Activated CD4-positive, alpha-beta T cell treated with anti-CD3 and anti-CD28 coated beads, Interleukin-2, amount 10 ng/mL, durations not matched to agents 24 days and 14 days (primary cell): Measurements from ENCODE around the gene NFIB. TPM values are rescaled to one million over a fixed set of nuclear protein-coding genes. Genes with fewer than 3 reads are reported as not detected.
A peak's percentile ranks its signal among the peaks of the same experiment; 100 is the strongest.

Source experiments
- DNase-seq: peaks from one replicate; pipeline ENCODE4 v3.0.0; 2022
- H3K27ac Mint-ChIP-seq: one replicate; pipeline ENCODE4 v1.8.0; 2022; ENCODE audit warnings: mild to moderate bottlenecking, mixed read lengths
- H3K27me3 Mint-ChIP-seq: one replicate; pipeline ENCODE4 v1.8.0; 2022; ENCODE audit warnings: mixed read lengths
- H3K36me3 Mint-ChIP-seq: one replicate; pipeline ENCODE4 v1.8.0; 2022; ENCODE audit warnings: low read depth, mild to moderate bottlenecking, mixed read lengths
- H3K4me1 Mint-ChIP-seq: one replicate; pipeline ENCODE4 v1.8.0; 2021; ENCODE audit warnings: mixed read lengths
- H3K4me3 Mint-ChIP-seq: one replicate; pipeline ENCODE4 v1.8.0; 2022; ENCODE audit warnings: mild to moderate bottlenecking, moderate library complexity, mixed read lengths
- H3K9me3 Mint-ChIP-seq: one replicate; pipeline ENCODE4 v1.8.0; 2021; ENCODE audit warnings: mixed read lengths
- intact Hi-C: fragments of 100-400 bp; cut with micrococcal nuclease; formaldehyde crosslinking; loops from one replicate; pipeline ENCODE4 v1.15.1; 2023
- total RNA-seq: library from RNA; stranded (reverse); gene quantifications from 2 replicates; pipeline ENCODE4 v1.2.3, GENCODE V29; 2022

NFIB gene
- total RNA-seq, 1 donor from 2014 or later: not detected

DNA sequence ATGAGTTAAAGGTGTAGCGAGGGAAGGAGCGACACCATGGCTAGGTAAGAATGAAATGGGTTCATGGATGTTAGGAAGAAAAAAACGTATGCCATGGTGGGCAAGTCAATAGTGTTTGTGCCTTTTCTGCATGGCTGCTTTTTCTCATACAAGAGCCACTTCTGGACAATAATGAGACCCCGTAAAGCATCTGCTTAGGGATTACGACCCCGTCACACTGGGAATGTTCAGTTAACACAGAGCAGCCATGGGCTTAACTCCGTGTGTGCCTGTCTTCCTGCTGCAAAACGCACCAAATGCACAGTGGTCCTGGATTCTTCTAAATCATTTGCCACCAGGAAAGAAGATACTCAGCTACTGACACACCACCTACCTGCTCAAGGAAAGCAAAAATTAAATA is 81.8 kb downstream of the NFIB start:
- H3K27ac Mint-ChIP-seq: no peak overlapping the region
- intact Hi-C loops: no loop called here
- peak; percentile 7 for DNase-seq
- H3K4me3 Mint-ChIP-seq: no peak overlapping the region
- H3K9me3 Mint-ChIP-seq: no peaks in the 10 kb centered on the region
- H3K27me3 Mint-ChIP-seq: no peaks in the 10 kb centered on the region
- no peaks in the 10 kb centered on the region for H3K36me3 Mint-ChIP-seq
- no peaks in the 10 kb centered on the region for H3K4me1 Mint-ChIP-seq

DNA sequence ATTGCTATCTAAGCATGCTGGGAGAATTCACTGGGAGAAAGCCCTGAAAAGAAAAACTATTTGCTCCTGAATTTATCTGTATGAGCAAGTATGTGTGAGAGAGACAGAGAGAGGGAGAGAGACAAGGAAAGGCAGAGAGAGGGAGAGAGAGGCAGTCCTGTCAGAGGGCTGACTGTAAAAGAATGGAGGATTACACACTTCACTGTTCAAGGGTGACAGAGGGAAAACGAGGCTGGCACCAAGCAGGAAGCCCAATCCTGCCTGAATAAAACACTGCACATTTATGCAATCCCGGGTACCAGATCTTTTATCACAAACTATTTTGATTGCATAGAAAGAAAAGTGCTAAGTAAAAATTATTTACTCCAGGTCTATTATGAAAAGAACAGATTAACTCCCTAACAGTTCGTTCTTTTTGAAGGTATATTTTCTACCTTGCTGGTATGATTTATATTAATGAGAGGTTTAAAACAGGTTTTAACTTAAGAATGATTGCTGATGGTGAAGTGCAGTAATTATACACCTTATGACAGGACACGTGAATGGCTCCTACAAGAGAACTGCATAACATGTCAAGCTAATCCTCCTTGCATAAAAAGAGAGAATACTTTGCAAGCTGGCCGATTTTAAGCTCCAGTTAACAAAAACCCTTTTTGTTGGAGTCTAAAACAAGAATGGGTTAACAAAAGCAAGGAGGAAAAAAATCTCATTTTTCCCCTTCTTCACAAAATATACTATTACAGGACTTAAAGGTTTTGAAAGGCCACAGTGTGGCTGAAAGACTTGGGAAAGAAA is 82.5 kb downstream of the NFIB start:
- intact Hi-C loops: no loop called here

DNA sequence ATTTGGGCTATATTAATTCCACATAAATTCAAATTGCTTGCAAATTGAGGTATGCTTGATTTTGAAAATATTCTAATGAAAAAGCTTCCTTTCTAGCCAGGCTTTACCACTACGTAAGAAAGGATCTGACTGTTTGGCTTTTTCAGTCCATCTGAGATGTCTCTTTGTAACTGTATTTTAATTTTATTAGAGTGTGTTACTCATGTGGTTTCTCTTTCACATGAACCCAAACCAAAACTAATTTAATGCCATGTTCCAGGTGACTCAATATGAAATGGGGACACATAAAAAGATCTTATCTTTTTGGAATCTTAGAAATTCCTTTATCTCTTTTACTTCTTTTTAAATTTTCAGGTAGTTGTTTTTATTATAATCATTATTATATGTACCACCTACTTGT is 85.3 kb downstream of the NFIB start:
- no peaks in the 10 kb centered on the region for H3K36me3 Mint-ChIP-seq
- H3K4me3 Mint-ChIP-seq: no peak overlapping the region
- no peak for DNase-seq
- no peaks in the 10 kb centered on the region for H3K9me3 Mint-ChIP-seq
- H3K4me1 Mint-ChIP-seq: no peaks in the 10 kb centered on the region
- H3K27me3 Mint-ChIP-seq: no peaks in the 10 kb centered on the region
- H3K27ac Mint-ChIP-seq: no peak overlapping the region
- intact Hi-C loops: no loop called here

More for the DNA sequence above, 82.5 kb downstream of the NFIB start:
- Mint-ChIP-seq H3K36me3 (no peaks in the 10 kb centered on the region), H3K27me3 (no peaks in the 10 kb centered on the region), H3K4me3 (no peak overlapping the region), H3K9me3 (no peaks in the 10 kb centered on the region), H3K27ac (no peak overlapping the region), H3K4me1 (no peaks in the 10 kb centered on the region)
- DNase-seq: peak; percentile 24

DNA sequence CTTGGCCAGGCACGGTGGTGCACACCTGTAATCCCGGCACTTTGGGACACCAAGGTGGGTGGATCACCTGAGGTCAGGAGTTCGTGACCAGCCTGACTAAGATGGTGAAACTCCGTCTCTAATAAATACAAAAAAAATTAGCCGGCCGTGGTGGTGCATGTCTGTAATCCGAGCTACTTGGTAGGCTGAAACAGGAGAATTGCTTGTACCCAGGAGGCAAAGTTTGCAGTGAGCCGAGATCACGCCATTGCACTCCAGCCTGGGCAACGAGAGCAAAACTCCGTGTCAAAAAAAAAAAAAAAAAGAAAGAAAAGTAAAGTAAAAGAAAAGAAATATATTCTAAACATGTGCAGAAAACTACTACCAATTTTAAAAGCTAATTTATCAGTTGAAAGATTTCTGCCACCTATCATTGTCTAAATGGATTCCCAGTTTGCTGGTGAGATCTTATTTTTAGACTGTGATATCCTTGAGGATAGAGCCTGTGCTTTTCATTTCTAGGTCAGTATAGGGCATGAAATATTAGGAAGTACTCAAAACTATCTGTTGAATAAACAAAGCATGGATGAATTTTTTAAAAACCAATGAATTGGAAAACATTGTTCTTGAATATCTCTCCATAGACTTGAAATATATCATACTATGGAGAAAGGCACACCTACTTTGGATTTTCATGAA is 86.9 kb downstream of the NFIB start:
- Mint-ChIP-seq H3K27ac (no peak overlapping the region), H3K4me3 (no peak overlapping the region), H3K9me3 (no peaks in the 10 kb centered on the region), H3K4me1 (no peaks in the 10 kb centered on the region), H3K36me3 (no peaks in the 10 kb centered on the region), H3K27me3 (no peaks in the 10 kb centered on the region)
- intact Hi-C loops: no loop called here
- DNase-seq: no peak

DNA sequence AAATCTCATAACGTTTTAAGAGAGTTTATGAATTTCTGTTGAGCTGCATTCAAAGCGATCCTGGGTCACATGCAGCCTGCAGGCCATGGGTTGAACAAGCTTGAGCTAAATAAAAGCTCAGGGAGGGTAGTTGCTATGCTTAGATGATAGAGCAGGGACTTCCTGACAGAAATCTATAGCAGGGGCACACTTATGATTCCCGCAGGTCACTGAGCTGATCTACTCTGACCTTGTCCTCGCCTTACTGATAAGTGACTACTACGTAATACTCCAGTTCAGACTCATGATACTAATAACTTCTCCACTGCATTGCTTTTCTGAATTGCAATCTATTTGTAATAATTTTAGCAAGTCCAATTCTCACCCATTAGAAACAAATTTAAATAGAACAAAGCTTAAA is 90.9 kb downstream of the NFIB start:
- Mint-ChIP-seq H3K4me1 (no peaks in the 10 kb centered on the region), H3K9me3 (no peaks in the 10 kb centered on the region), H3K36me3 (no peaks in the 10 kb centered on the region), H3K4me3 (no peak overlapping the region), H3K27ac (no peak overlapping the region), H3K27me3 (no peaks in the 10 kb centered on the region)
- no peak for DNase-seq
- intact Hi-C loops: no loop called here

DNA sequence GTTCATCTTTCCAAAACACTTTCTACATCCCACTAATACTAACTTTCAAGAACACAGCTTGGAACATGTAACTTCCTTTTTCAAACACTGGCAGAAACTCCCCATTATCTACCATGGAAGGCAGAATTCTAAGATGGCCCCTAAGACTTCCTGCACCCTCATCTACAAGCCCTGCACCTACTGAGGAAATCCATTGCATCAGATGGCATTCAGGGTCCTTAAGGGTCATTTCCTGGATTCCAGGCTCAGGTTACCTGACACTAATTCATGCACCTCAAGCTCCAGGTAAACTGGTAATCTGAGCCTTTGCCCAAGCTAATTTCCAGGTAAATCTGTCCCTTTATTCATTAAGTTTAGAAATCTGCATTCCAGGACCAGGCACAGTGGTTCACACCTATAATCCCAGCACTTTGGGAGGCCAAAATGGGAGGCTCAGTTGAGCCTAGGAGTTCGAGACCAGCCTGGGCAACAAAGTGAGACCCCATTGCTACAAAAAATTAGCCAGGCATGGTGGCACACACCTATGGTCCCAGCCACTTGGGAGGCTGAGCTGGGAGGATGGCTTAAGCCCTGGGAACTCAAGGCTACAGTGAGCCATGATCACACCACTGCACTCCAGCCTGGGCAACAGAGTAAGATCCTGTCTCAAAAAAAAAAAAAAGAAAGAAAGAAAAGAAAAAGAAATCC is 91.6 kb downstream of the NFIB start:
- intact Hi-C loops: no loop called here
- Mint-ChIP-seq H3K36me3 (no peaks in the 10 kb centered on the region), H3K9me3 (no peaks in the 10 kb centered on the region), H3K4me1 (no peaks in the 10 kb centered on the region), H3K27ac (no peak overlapping the region), H3K4me3 (no peak overlapping the region), H3K27me3 (no peaks in the 10 kb centered on the region)
- DNase-seq: no peak

DNA sequence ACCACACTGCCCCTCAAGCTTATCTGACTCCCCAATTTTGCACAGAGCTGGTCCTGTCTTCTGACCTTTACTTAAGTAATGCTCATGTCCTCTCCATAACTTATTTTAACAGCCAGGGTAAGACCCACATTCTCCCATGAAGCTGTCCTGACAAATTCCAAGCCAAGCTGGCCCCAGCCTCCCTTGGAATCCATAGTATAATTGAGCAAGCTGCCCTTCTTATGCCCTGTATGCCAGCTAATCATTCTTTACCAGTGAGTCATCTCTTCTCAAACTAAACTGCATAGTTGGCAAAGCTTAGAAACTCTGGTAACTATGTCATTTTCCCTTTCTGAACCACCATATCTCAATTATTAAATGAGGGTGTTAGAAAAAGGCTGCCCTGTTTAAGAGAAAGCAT is 92.4 kb downstream of the NFIB start:
- no peak for DNase-seq
- intact Hi-C loops: no loop called here
- Mint-ChIP-seq H3K4me3 (no peak overlapping the region), H3K27me3 (no peaks in the 10 kb centered on the region), H3K4me1 (no peaks in the 10 kb centered on the region), H3K36me3 (no peaks in the 10 kb centered on the region), H3K27ac (no peak overlapping the region), H3K9me3 (no peaks in the 10 kb centered on the region)

DNA sequence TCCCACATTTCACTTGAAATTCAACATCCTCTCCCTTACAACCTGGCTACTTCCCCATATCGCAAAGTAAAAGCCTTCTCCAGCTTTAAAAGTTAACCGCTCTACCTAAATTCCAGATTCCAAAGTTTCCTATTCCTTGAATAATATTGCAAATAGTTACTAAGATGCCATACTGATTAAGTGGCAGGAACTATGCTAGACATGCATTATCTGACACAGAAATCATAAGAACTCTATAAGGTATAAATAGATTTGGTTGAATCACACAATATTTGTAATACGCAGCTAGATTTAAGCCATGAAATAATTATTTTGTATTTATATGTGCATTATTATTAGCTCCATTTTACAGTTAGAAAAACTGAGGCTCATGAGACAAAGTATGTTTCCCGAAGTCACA is 92.8 kb downstream of the NFIB start:
- no peak overlapping the region for H3K27ac Mint-ChIP-seq
- intact Hi-C loops: no loop called here

DNA sequence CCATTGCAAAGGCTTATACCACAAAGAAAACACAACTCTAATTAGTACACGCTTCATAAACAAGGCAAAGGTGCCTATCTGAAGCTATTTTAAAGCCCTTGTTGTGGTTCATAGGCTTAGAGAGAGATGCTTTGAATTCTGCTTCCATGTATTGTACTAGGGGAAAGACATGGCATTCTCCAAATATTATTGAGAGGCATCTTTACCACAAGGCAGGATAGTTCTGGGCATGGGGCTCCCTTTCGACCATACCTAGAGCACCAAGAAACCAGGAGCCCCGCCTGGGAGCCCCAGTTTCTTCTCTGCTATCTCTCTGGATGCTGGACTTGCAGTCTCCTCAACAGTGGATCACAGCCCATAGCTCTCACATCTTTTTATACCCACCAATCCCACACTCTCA is 93.7 kb downstream of the NFIB start:
- no peak for DNase-seq
- H3K36me3 Mint-ChIP-seq: no peaks in the 10 kb centered on the region
- H3K4me1 Mint-ChIP-seq: no peaks in the 10 kb centered on the region
- intact Hi-C loops: no loop called here
- no peaks in the 10 kb centered on the region for H3K27me3 Mint-ChIP-seq
- no peak overlapping the region for H3K4me3 Mint-ChIP-seq
- no peaks in the 10 kb centered on the region for H3K9me3 Mint-ChIP-seq
- no peak overlapping the region for H3K27ac Mint-ChIP-seq

More for the DNA sequence above, 92.8 kb downstream of the NFIB start:
- no peak for DNase-seq
- Mint-ChIP-seq H3K36me3 (no peaks in the 10 kb centered on the region), H3K9me3 (no peaks in the 10 kb centered on the region), H3K27me3 (no peaks in the 10 kb centered on the region), H3K4me3 (no peak overlapping the region), H3K4me1 (no peaks in the 10 kb centered on the region)

DNA sequence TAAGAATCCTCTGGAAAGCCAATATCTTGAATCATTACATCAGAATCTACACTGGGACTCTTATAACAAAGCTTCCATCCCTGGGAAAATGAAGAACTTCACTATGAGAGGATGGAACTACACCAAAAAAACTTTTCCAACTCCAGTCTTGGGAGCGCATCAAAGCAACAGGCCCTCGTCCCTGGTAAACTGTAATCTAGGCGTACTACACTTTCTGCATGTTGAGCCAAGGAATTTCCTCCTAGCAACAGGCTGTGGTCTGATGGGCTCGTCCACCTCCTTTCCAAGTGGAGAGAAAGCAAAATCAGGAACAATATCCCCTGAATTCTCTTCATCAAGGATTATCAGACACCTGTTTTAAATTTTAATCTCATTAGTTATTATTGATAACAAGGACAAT is 94.1 kb downstream of the NFIB start:
- Mint-ChIP-seq H3K27ac (no peak overlapping the region), H3K36me3 (no peaks in the 10 kb centered on the region), H3K4me3 (no peak overlapping the region), H3K4me1 (no peaks in the 10 kb centered on the region), H3K9me3 (no peaks in the 10 kb centered on the region), H3K27me3 (no peaks in the 10 kb centered on the region)
- intact Hi-C loops: no loop called here
- no peak for DNase-seq

DNA sequence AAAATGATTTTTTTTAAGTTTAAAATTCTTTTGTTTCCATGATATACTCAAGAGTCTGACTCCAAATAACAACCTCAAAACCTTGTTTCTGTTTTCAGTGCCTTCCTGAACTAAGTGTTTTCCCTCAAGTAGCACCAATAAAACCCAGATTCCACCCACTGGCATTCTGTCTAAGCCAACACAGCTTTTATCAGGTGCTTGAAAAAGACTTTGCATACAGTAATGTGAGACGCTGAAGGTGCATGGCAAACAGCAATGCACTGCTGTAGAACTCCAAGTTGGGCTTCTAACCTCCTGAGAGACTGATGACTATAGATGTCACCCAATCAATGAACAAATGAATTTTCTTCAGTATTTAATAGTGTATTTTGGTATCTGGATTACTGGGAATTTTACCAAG is 95.7 kb downstream of the NFIB start:
- no peaks in the 10 kb centered on the region for H3K4me1 Mint-ChIP-seq
- no peak overlapping the region for H3K4me3 Mint-ChIP-seq
- H3K36me3 Mint-ChIP-seq: no peaks in the 10 kb centered on the region
- no peaks in the 10 kb centered on the region for H3K9me3 Mint-ChIP-seq
- no peak overlapping the region for H3K27ac Mint-ChIP-seq
- no peaks in the 10 kb centered on the region for H3K27me3 Mint-ChIP-seq
- DNase-seq: no peak
- intact Hi-C loops: no loop called here

DNA sequence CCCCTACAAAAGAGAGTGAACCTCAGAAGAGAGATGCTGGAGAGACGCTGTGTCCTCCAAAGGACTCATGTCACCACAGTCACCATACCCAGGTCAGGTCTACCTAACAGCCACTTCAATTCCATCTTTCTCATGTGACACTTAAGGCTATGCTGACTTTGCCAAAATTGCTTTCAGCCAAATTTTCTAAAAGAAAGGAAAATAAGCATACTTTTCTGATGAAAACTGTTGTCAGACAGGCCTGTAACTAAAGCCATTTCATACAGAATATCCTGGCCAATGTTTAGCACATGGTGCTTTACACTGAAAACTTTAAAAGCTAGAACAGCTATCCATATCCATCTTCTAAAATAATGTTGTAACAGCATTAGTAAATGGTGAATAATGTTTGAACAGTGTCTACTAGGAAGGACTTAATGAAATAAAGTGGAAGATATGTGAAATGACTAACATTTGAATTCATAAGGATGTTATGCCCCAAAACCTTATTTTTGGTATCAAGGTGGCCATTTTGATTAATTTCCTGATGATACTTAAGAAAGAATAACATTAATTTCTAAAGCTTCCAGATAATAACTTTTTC is 97.2 kb downstream of the NFIB start:
- Mint-ChIP-seq H3K27me3 (no peaks in the 10 kb centered on the region), H3K4me1 (no peaks in the 10 kb centered on the region), H3K4me3 (no peak overlapping the region), H3K9me3 (no peaks in the 10 kb centered on the region), H3K36me3 (no peaks in the 10 kb centered on the region), H3K27ac (no peak overlapping the region)
- intact Hi-C loops: no loop called here
- no peak for DNase-seq

DNA sequence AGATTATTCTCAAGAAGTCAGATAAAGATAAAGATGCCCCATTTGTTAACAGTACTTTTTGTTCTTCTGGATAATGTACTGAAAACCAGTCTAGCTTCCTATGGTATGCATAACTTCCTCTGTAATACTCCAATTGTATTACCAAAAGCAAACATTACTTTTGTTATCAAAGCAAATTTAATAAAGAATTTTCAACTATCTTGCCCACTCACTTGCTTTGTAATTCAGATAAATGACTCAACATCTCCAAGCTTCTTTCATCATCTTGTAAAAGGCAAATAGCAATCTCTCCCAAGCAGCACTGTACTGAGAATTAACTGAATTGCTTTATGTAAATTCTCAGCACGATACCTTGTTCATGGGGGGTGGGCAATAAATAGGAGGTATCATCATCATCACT is 98.3 kb downstream of the NFIB start:
- no peak overlapping the region for H3K27ac Mint-ChIP-seq
- H3K27me3 Mint-ChIP-seq: no peaks in the 10 kb centered on the region
- H3K9me3 Mint-ChIP-seq: no peaks in the 10 kb centered on the region
- H3K4me3 Mint-ChIP-seq: no peak overlapping the region
- intact Hi-C loops: no loop called here
- H3K4me1 Mint-ChIP-seq: no peaks in the 10 kb centered on the region
- no peaks in the 10 kb centered on the region for H3K36me3 Mint-ChIP-seq
- DNase-seq: no peak

DNA sequence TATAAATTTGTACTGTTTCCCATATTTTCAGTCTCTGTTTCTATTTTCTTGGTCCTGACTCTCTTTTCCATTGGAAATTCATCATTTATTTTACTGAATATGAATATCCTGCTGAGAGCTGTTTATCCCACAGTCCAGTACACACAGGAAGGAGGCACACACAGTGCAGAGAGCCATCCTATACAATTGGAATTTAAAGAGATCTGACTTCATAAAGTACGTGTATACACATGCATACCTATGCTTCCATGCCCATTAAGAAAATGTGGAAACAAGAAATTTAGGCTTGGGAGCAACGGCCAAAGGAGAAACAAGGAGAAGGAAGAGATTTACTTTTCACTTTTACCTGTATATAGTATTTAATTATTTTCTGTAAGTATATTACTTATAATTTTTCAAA is 99.2 kb downstream of the NFIB start:
- intact Hi-C loops: no loop called here
- Mint-ChIP-seq H3K27me3 (peaks cover 2% of the 10 kb centered on the region), H3K4me3 (no peak overlapping the region), H3K27ac (no peak overlapping the region), H3K9me3 (no peaks in the 10 kb centered on the region), H3K36me3 (no peaks in the 10 kb centered on the region), H3K4me1 (no peaks in the 10 kb centered on the region)
- no peak for DNase-seq
